HUES64 (cell line): ENCODE measurements around the gene WNT3.

Experiments
- H3K27ac ChIP-seq: 2 replicates; pipeline ENCODE4 v1.7.0; 2013; ENCODE audit warnings: low read depth, low read length, inconsistent platforms
- H3K27me3 ChIP-seq: 2 replicates; pipeline ENCODE4 v1.6.1; 2013; ENCODE audit warnings: mild to moderate bottlenecking, low read length; ENCODE audit not compliant: insufficient read depth
- H3K36me3 ChIP-seq: 2 replicates; pipeline ENCODE4 v1.6.1; 2013; ENCODE audit warnings: mild to moderate bottlenecking, low read length; ENCODE audit not compliant: insufficient read depth
- H3K4me1 ChIP-seq: 2 replicates; pipeline ENCODE4 v1.6.1; 2013; ENCODE audit warnings: mild to moderate bottlenecking, low read length, moderate library complexity; ENCODE audit not compliant: insufficient read depth
- H3K4me3 ChIP-seq: 2 replicates; pipeline ENCODE4 v1.5.1; 2013; ENCODE audit warnings: mild to moderate bottlenecking, low read length, moderate library complexity
- H3K9ac ChIP-seq: 2 replicates; pipeline ENCODE4 v1.6.1; 2013; ENCODE audit warnings: mild to moderate bottlenecking, low read depth, low read length
- H3K9me3 ChIP-seq: 2 replicates; pipeline ENCODE4 v1.6.1; 2013; ENCODE audit warnings: low read depth, low read length; ENCODE audit not compliant: insufficient read depth
- WGBS: fragments of 150-250, 120-280 bp; methylation state at CpG from one replicate; pipeline ENCODE4 v1.1.7; 2013; ENCODE audit warnings: missing lambda C conversion rate; 5-methylcytosine and 5-hydroxymethylcytosine counted together

Gene WNT3

GRCh38 chr17:46742565-46743270, 75.8 kb downstream of the WNT3 start:
- WGBS: 92% methylated on average over 7 of the region's 7 CpGs
- no peak overlapping the region for H3K27ac ChIP-seq

GRCh38 chr17:46741122-46741730, 77.3 kb downstream of the WNT3 start:
- H3K9ac ChIP-seq: no peak overlapping the region
- no peaks in the 10 kb centered on the region for H3K36me3 ChIP-seq
- no peaks in the 10 kb centered on the region for H3K9me3 ChIP-seq
- H3K4me1 ChIP-seq: peaks cover 11% of the 10 kb centered on the region
- no peaks in the 10 kb centered on the region for H3K27me3 ChIP-seq
- no peak overlapping the region for H3K4me3 ChIP-seq
- 92% methylated on average over 1 of the region's 2 CpGs for WGBS
- no peak overlapping the region for H3K27ac ChIP-seq

More at GRCh38 chr17:46742565-46743270, 75.8 kb downstream of the WNT3 start:
- Histone ChIP-seq H3K4me1 (peaks cover 10% of the 10 kb centered on the region), H3K4me3 (no peak overlapping the region), H3K36me3 (no peaks in the 10 kb centered on the region), H3K9me3 (no peaks in the 10 kb centered on the region), H3K27me3 (no peaks in the 10 kb centered on the region), H3K9ac (no peak overlapping the region)

GRCh38 chr17:46739982-46740381, 78.5 kb downstream of the WNT3 start:
- Histone ChIP-seq H3K27me3 (no peaks in the 10 kb centered on the region), H3K9ac (no peak overlapping the region), H3K27ac (no peak overlapping the region), H3K9me3 (no peaks in the 10 kb centered on the region), H3K4me1 (peaks cover 14% of the 10 kb centered on the region), H3K4me3 (no peak overlapping the region), H3K36me3 (no peaks in the 10 kb centered on the region)

GRCh38 chr17:46738544-46738943, 79.9 kb downstream of the WNT3 start:
- Histone ChIP-seq H3K27me3 (no peaks in the 10 kb centered on the region), H3K9me3 (no peaks in the 10 kb centered on the region), H3K36me3 (no peaks in the 10 kb centered on the region), H3K4me3 (no peak overlapping the region), H3K9ac (no peak overlapping the region), H3K4me1 (peaks cover 14% of the 10 kb centered on the region), H3K27ac (no peak overlapping the region)
- 96% methylated on average over 4 of the region's 4 CpGs for WGBS

GRCh38 chr17:46737326-46737725, 81.2 kb downstream of the WNT3 start:
- Histone ChIP-seq H3K9me3 (no peaks in the 10 kb centered on the region), H3K27ac (no peak overlapping the region), H3K36me3 (no peaks in the 10 kb centered on the region), H3K27me3 (no peaks in the 10 kb centered on the region), H3K4me3 (no peak overlapping the region), H3K9ac (no peak overlapping the region), H3K4me1 (peaks cover 21% of the 10 kb centered on the region)
- 93% methylated on average over 4 of the region's 4 CpGs for WGBS

- Histone ChIP-seq H3K9me3 (no peaks in the 10 kb centered on the region), H3K4me1 (peaks cover 31% of the 10 kb centered on the region), H3K9ac (no peak overlapping the region), H3K27me3 (no peaks in the 10 kb centered on the region), H3K27ac (no peak overlapping the region), H3K4me3 (no peak overlapping the region), H3K36me3 (no peaks in the 10 kb centered on the region)
Observed at GRCh38 chr17:46736100-46736499, 82.4 kb downstream of the WNT3 start.

GRCh38 chr17:46733837-46734475, 84.5 kb downstream of the WNT3 start:
- 100% methylated on average over 1 of the region's 1 CpG for WGBS
- Histone ChIP-seq H3K9ac (no peak overlapping the region), H3K36me3 (peaks cover 2% of the 10 kb centered on the region; the same call in 1 of the 2 replicates), H3K4me1 (peaks cover 31% of the 10 kb centered on the region), H3K9me3 (no peaks in the 10 kb centered on the region), H3K27me3 (no peaks in the 10 kb centered on the region), H3K4me3 (no peak overlapping the region), H3K27ac (no peak overlapping the region)

- Histone ChIP-seq H3K4me3 (peak overlapping the region; percentile 19; the same call in 1 of the 2 replicates), H3K9ac (no peak overlapping the region), H3K27me3 (no peaks in the 10 kb centered on the region), H3K4me1 (peaks cover 31% of the 10 kb centered on the region), H3K36me3 (peaks cover 3% of the 10 kb centered on the region; the same call in 1 of the 2 replicates), H3K27ac (peak overlapping the region; percentile 80), H3K9me3 (no peaks in the 10 kb centered on the region)
- WGBS: 23% methylated on average over 7 of the region's 7 CpGs
Observed at GRCh38 chr17:46732754-46733398, 85.6 kb downstream of the WNT3 start.

GRCh38 chr17:46732160-46732559, 86.3 kb downstream of the WNT3 start:
- Histone ChIP-seq H3K9me3 (no peaks in the 10 kb centered on the region), H3K4me3 (peak overlapping the region; percentile 19; the same call in 1 of the 2 replicates)

GRCh38 chr17:46730679-46731078, 87.8 kb downstream of the WNT3 start:
- no peaks in the 10 kb centered on the region for H3K9me3 ChIP-seq
- H3K36me3 ChIP-seq: peaks cover 3% of the 10 kb centered on the region; the same call in 1 of the 2 replicates
- no peak overlapping the region for H3K4me3 ChIP-seq
- WGBS: 89% methylated on average over 1 of the region's 1 CpG
- H3K27me3 ChIP-seq: no peaks in the 10 kb centered on the region
- no peak overlapping the region for H3K27ac ChIP-seq
- peaks cover 27% of the 10 kb centered on the region for H3K4me1 ChIP-seq
- no peak overlapping the region for H3K9ac ChIP-seq

More at GRCh38 chr17:46732160-46732559, 86.3 kb downstream of the WNT3 start:
- WGBS: 83% methylated on average over 1 of the region's 1 CpG
- Histone ChIP-seq H3K36me3 (peaks cover 3% of the 10 kb centered on the region; the same call in 1 of the 2 replicates), H3K9ac (peak overlapping the region; percentile 4; the same call in 1 of the 2 replicates), H3K4me1 (peaks cover 31% of the 10 kb centered on the region), H3K27ac (peak overlapping the region; percentile 80; the same call in 1 of the 2 replicates), H3K27me3 (no peaks in the 10 kb centered on the region)

- peaks cover 27% of the 10 kb centered on the region for H3K4me1 ChIP-seq
- no peak overlapping the region for H3K9ac ChIP-seq
- no CpG with 5 or more reads among the region's 2 CpGs for WGBS
- no peak overlapping the region for H3K27ac ChIP-seq
- H3K36me3 ChIP-seq: peaks cover 3% of the 10 kb centered on the region; the same call in 1 of the 2 replicates
- no peaks in the 10 kb centered on the region for H3K27me3 ChIP-seq
- H3K9me3 ChIP-seq: no peaks in the 10 kb centered on the region
- no peak overlapping the region for H3K4me3 ChIP-seq
Observed at GRCh38 chr17:46730026-46730425, 88.5 kb downstream of the WNT3 start.
